GM12878 (cell line): ENCODE data around the gene CCDC107.

ENCODE experiments used
- BACH1 ChIP-seq: fragments of 450-650 bp; IDR thresholded peaks from 2 replicates; pipeline ENCODE4 v1.6.1; 2017; ENCODE audit warnings: mild to moderate bottlenecking, borderline replicate concordance
- CHD4 ChIP-seq: fragments of 200-600 bp; sonication (generic); IDR thresholded peaks from 2 replicates; pipeline ENCODE4 v1.6.1; 2016; ENCODE audit warnings: mild to moderate bottlenecking
- CREB1 ChIP-seq: IDR thresholded peaks from 2 replicates; pipeline ENCODE4 v1.6.1; 2012; ENCODE audit warnings: low read depth, mild to moderate bottlenecking, inconsistent platforms

GRCh38 chr9:35690294-35690613, 32.2 kb downstream of the CCDC107 start:
- no peak for TF ChIP-seq CREB1
- TF ChIP-seq BACH1: no peak
- TF ChIP-seq CHD4: no peak
